Measurements from ENCODE around the gene MXI1. TPM values are rescaled to one million over a fixed set of nuclear protein-coding genes. Genes with fewer than 3 reads are reported as not detected.

MXI1 gene
- total and polyA plus RNA-seq, 2 experiments from 2014 or later = 5.1 to 8.5 TPM

GRCh38 chr10:110241841-110242240 lies 34.4 kb downstream of the MXI1 start (continued):
- no peak for TF ChIP-seq ETS1 (IDR thresholded peaks at IDR 0.05)
- TF ChIP-seq STAT1 (IDR thresholded peaks at IDR 0.05; ENCODE audit: unreplicated experiment) = no peak
- no peak for TF ChIP-seq EZH2phosphoT487 (IDR thresholded peaks at IDR 0.05; ENCODE audit: unreplicated experiment)
- TF ChIP-seq ZNF114 (CRISPR knock-in tag; IDR thresholded peaks at IDR 0.05) = no peak
- TF ChIP-seq EZH2 (IDR thresholded peaks at IDR 0.05; ENCODE audit: low read depth, unreplicated experiment) = no peak
- no peak for TF ChIP-seq NANOG (IDR thresholded peaks at IDR 0.05; ENCODE audit: borderline replicate concordance)

- Mint-ChIP-seq H3K4me1 (peaks cover 28% of the 10 kb centered on the region), H3K36me3 (ENCODE audit: low read depth) (peaks cover 6% of the 10 kb centered on the region; the same call in 2 of the 3 replicates), H3K4me3 (no peak overlapping the region), H3K27ac (no peak overlapping the region), H3K9me3 (no peaks in the 10 kb centered on the region), H3K27me3 (ENCODE audit: insufficient read depth, low read depth, poor library complexity) (peaks cover 2% of the 10 kb centered on the region)
- DNase-seq (ENCODE audit: low spot score) = no peak
- no peaks in the 10 kb centered on the region for H3K27me3 ChIP-seq (ENCODE audit: insufficient read depth)
- no peak overlapping the region for H3K27ac ChIP-seq (ENCODE audit: low read depth)
- no peak overlapping the region for H2AFZ ChIP-seq
- no peak overlapping the region for H3K4me3 ChIP-seq
- no peaks in the 10 kb centered on the region for H3F3A ChIP-seq (replicated peaks; ENCODE audit: low read depth)
- H3K4me1 ChIP-seq (ENCODE audit: insufficient read depth) = peaks cover 32% of the 10 kb centered on the region
- no peak overlapping the region for H3K4me2 ChIP-seq
- H3K79me2 ChIP-seq (replicated peaks; ENCODE audit: insufficient read depth) = no peaks in the 10 kb centered on the region
- no peak for ATAC-seq
- H3K9me2 ChIP-seq (ENCODE audit: insufficient read depth) = no peaks in the 10 kb centered on the region
- no peaks in the 10 kb centered on the region for H3K36me3 ChIP-seq (ENCODE audit: insufficient read depth)
- no peaks in the 10 kb centered on the region for H4K20me1 ChIP-seq (replicated peaks; ENCODE audit: insufficient read depth)
- TF ChIP-seq ZNF114 (CRISPR knock-in tag; IDR thresholded peaks at IDR 0.05) = no peak
- TF ChIP-seq ZNF462 (CRISPR knock-in tag; IDR thresholded peaks at IDR 0.05) = no peak
- no peak for TF ChIP-seq ZNF331 (CRISPR knock-in tag; IDR thresholded peaks at IDR 0.05; ENCODE audit: low read depth)
- no peak for TF ChIP-seq STAT1 (IDR thresholded peaks at IDR 0.05; ENCODE audit: unreplicated experiment)
- TF ChIP-seq CTCF (conservative IDR thresholded peaks at IDR 0.05; ENCODE audit: low read depth in 2 of 2) = no peak
- TF ChIP-seq JUNB (IDR thresholded peaks at IDR 0.05; ENCODE audit: unreplicated experiment) = no peak
- TF ChIP-seq POLR2AphosphoS5 (IDR thresholded peaks at IDR 0.05; ENCODE audit: low read depth) = no peak
- TF ChIP-seq REST (IDR thresholded peaks at IDR 0.05; ENCODE audit: unreplicated experiment) = no peak
- no peak for TF ChIP-seq EZH2phosphoT487 (IDR thresholded peaks at IDR 0.05; ENCODE audit: unreplicated experiment)
- no peak for TF ChIP-seq NANOG (IDR thresholded peaks at IDR 0.05; ENCODE audit: borderline replicate concordance)
These were observed 35.1 kb downstream of the MXI1 start for GRCh38 chr10:110242511-110242910.

All from GM23338 (cell line).